Neural progenitor cell (in vitro differentiated cells): Measurements from ENCODE around the gene GRAMD1B.

Source experiments
- EZH2phosphoT487 ChIP-seq: fragments of 200-600 bp; sonication (generic); IDR thresholded peaks from 2 replicates; pipeline ENCODE4 v1.6.1; 2017; ENCODE audit warnings: antibody characterized with exemption
- TF ChIP-seq, protein P1 (sequence below): fragments of 200-600 bp; sonication (generic); IDR thresholded peaks from 2 replicates; pipeline ENCODE4 v1.5.1; 2017; ENCODE audit warnings: antibody characterized with exemption, mild to moderate bottlenecking

GRCh38 chr11:123594188-123594901 lies 164.3 kb downstream of the GRAMD1B start:
- TF ChIP-seq, protein P1, sequence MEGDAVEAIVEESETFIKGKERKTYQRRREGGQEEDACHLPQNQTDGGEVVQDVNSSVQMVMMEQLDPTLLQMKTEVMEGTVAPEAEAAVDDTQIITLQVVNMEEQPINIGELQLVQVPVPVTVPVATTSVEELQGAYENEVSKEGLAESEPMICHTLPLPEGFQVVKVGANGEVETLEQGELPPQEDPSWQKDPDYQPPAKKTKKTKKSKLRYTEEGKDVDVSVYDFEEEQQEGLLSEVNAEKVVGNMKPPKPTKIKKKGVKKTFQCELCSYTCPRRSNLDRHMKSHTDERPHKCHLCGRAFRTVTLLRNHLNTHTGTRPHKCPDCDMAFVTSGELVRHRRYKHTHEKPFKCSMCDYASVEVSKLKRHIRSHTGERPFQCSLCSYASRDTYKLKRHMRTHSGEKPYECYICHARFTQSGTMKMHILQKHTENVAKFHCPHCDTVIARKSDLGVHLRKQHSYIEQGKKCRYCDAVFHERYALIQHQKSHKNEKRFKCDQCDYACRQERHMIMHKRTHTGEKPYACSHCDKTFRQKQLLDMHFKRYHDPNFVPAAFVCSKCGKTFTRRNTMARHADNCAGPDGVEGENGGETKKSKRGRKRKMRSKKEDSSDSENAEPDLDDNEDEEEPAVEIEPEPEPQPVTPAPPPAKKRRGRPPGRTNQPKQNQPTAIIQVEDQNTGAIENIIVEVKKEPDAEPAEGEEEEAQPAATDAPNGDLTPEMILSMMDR: no peak
- TF ChIP-seq EZH2phosphoT487: no peak
